ENCODE measurements around the gene PLCB1.

GRCh38 chr20:8291200-8291599 is 159.1 kb downstream of the PLCB1 start:
- TF ChIP-seq CTCF (conservative IDR thresholded peaks at IDR 0.05) (no peak), ZFX (IDR thresholded peaks at IDR 0.05) (no peak)
